Left ventricle myocardium inferior (tissue), 1 donor: ENCODE data around the gene PAPOLA. TPM values are rescaled to one million over a fixed set of nuclear protein-coding genes. Genes with fewer than 3 reads are reported as not detected.

ENCODE experiments used
- DNase-seq: peaks from one replicate; pipeline ENCODE4 v3.0.0-alpha.2; 2020
- H3K27ac ChIP-seq: fragments of 200-600 bp; replicated peaks from 2 replicates; pipeline ENCODE4 v1.8.0; 2021
- H3K27me3 ChIP-seq: fragments of 200-600 bp; 2 replicates; pipeline ENCODE4 v1.8.0; 2021; ENCODE audit warnings: low read depth
- H3K36me3 ChIP-seq: fragments of 200-600 bp; 2 replicates; pipeline ENCODE4 v1.8.0; 2021
- H3K4me1 ChIP-seq: fragments of 200-600 bp; 2 replicates; pipeline ENCODE4 v1.8.0; 2021
- H3K4me3 ChIP-seq: fragments of 200-600 bp; 2 replicates; pipeline ENCODE4 v1.8.0; 2021; ENCODE audit warnings: mild to moderate bottlenecking, moderate library complexity
- H3K9me3 ChIP-seq: fragments of 200-600 bp; replicated peaks from 2 replicates; pipeline ENCODE4 v1.8.0; 2021
- intact Hi-C: fragments of 100-400 bp; cut with micrococcal nuclease; formaldehyde crosslinking; loops from one replicate; pipeline ENCODE4 v1.11.0; 2022
- total RNA-seq: library from RNA; stranded (reverse); fragmentation: NEBNext Ultra II Directional; extraction: Animal tissue kit (Norgen Biotek cat#: 25700); gene quantifications from one replicate; pipeline ENCODE4 v1.2.1, GENCODE V29; 2021
- TF ChIP-seq, protein P1 (sequence below): fragments of 200-600 bp; IDR thresholded peaks from 2 replicates; pipeline ENCODE4 v1.8.0; 2021; ENCODE audit warnings: antibody characterized with exemption, mild to moderate bottlenecking, borderline replicate concordance
- donor health status: DM: no; HTN: yes; CAD: no; lungs with severe emphysema.

The PAPOLA gene
- total RNA-seq, 1 donor from 2014 or later, result 136 TPM

DNA sequence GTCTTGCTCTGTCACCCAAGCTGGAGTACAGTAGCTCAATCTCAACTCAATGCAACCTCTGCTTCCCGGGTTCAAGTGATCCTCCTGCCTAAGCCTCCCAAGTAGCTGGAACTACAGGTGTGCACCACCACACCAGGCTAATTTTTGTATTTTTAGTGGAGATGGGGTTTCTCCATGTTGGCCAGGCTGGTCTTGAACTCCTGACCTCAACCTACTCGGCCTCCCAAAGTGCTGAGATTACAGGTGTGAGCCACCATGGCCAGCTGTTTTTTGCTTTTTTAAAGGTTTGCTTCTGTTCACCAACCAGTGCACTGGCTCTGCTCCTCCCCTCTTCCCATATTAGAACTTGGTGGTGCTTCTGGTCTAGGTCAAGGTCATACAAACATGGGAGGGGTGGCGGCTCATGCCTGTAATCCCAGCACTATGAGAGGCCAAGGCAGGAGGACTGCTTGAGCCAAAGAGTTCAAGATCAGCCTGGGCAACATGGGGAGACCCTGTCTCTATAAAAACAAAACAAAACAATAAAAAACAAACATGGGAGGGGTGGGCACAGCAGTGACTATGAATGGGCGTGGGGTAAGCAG is 20.4 kb upstream of the PAPOLA start:
- TF ChIP-seq, protein P1, sequence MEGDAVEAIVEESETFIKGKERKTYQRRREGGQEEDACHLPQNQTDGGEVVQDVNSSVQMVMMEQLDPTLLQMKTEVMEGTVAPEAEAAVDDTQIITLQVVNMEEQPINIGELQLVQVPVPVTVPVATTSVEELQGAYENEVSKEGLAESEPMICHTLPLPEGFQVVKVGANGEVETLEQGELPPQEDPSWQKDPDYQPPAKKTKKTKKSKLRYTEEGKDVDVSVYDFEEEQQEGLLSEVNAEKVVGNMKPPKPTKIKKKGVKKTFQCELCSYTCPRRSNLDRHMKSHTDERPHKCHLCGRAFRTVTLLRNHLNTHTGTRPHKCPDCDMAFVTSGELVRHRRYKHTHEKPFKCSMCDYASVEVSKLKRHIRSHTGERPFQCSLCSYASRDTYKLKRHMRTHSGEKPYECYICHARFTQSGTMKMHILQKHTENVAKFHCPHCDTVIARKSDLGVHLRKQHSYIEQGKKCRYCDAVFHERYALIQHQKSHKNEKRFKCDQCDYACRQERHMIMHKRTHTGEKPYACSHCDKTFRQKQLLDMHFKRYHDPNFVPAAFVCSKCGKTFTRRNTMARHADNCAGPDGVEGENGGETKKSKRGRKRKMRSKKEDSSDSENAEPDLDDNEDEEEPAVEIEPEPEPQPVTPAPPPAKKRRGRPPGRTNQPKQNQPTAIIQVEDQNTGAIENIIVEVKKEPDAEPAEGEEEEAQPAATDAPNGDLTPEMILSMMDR, result no peak
- DNase-seq, result no peak
- no peaks in the 10 kb centered on the region for H3K36me3 ChIP-seq
- no peaks in the 10 kb centered on the region for H3K4me1 ChIP-seq
- intact Hi-C loops, result no loop called here
- no peaks in the 10 kb centered on the region for H3K9me3 ChIP-seq
- H3K4me3 ChIP-seq, result no peak overlapping the region
- no peak overlapping the region for H3K27ac ChIP-seq
- H3K27me3 ChIP-seq, result peaks cover 4% of the 10 kb centered on the region

DNA sequence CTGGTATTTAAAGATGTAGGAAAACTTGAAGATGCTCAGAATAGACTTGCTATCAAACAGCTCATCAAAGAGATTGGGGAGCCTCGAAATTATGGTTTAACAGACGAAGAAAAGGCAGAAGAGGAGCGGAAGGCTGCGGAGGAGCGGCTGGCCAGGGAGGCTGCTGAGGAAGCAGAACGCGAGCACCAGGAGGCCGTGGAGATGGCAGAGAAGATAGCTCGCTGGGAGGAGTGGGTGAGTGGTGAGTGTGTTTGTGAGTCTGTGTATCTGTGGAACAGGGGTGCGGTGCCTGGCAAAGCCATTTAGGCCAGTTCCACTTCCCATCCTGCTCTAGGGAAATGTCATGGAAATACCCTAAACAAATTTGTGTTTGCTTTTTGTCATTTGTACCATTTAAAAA is 19.2 kb upstream of the PAPOLA start:
- no peaks in the 10 kb centered on the region for H3K9me3 ChIP-seq
- H3K27ac ChIP-seq, result no peak overlapping the region
- TF ChIP-seq, protein P1, result no peak
- DNase-seq, result no peak
- H3K4me3 ChIP-seq, result no peak overlapping the region
- intact Hi-C loops, result no loop called here
- no peaks in the 10 kb centered on the region for H3K36me3 ChIP-seq
- no peaks in the 10 kb centered on the region for H3K4me1 ChIP-seq
- peaks cover 4% of the 10 kb centered on the region for H3K27me3 ChIP-seq

DNA sequence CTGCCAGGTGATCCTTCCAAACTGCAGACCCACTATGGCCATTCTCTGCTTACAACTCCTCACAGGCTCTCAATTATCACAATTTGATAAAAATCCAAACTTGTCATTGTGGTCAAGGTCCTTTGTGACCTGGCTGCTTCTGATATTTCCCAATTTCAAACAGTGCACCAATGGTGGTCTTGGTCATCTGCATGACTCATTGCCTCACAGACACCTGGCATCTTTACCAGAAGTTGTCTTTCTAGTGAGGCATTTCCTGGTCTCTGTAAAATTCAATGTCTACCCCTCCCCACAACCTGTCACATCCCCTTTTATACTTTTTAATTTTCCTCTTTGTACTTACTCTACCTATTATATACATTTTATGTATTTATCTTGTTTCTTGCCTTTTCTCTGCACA is 17.8 kb upstream of the PAPOLA start:
- peaks cover 4% of the 10 kb centered on the region for H3K27me3 ChIP-seq
- no peak overlapping the region for H3K4me3 ChIP-seq
- H3K27ac ChIP-seq, result no peak overlapping the region
- H3K9me3 ChIP-seq, result no peaks in the 10 kb centered on the region
- no peaks in the 10 kb centered on the region for H3K4me1 ChIP-seq
- intact Hi-C loops, result no loop called here
- TF ChIP-seq, protein P1, result no peak
- H3K36me3 ChIP-seq, result no peaks in the 10 kb centered on the region
- no peak for DNase-seq

DNA sequence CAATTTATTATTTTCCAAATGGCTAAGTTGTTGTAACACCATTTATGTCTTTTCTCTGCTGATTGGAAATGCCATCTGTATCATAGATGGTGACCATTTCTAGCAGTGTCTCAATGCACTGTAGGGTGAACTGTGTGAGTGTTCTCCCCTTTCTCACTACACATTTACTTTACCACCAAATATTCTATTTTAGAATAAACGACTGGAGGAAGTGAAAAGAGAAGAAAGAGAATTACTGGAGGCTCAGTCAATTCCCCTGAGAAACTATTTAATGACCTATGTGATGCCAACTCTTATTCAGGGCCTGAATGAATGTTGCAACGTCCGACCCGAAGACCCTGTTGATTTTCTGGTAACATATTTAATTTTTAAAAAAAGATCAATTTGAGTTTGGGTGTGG is 15.5 kb upstream of the PAPOLA start:
- TF ChIP-seq, protein P1, result no peak
- Histone ChIP-seq H3K4me3 (no peak overlapping the region), H3K27ac (no peak overlapping the region), H3K27me3 (peaks cover 16% of the 10 kb centered on the region), H3K9me3 (no peaks in the 10 kb centered on the region), H3K36me3 (no peaks in the 10 kb centered on the region), H3K4me1 (no peaks in the 10 kb centered on the region)
- intact Hi-C loops, result no loop called here
- no peak for DNase-seq

DNA sequence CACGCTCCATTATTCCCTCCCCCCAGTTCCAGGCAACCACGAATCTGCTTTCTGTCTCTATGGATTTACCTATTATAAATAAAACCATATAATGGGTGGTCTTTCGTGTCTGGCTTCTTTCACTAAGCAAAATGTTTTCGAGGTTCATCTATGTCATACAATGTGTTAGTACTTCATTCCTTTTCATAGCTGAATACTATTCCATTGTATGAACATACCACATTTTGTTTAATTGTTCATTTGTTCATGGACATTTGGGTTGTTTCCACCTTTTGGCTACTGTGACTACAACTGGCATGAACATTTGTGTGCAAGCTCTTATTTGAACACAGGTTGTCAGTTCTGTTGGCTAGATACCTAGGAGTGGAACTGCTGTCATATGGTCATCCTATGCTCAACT is 12.9 kb upstream of the PAPOLA start:
- TF ChIP-seq, protein P1, result no peak
- no peak overlapping the region for H3K4me3 ChIP-seq
- H3K27me3 ChIP-seq, result peaks cover 18% of the 10 kb centered on the region
- no peaks in the 10 kb centered on the region for H3K36me3 ChIP-seq
- intact Hi-C loops, result no loop called here
- H3K9me3 ChIP-seq, result no peaks in the 10 kb centered on the region
- H3K27ac ChIP-seq, result no peak overlapping the region
- DNase-seq, result no peak
- no peaks in the 10 kb centered on the region for H3K4me1 ChIP-seq
